Endodermal cell (in vitro differentiated cells): Measurements from ENCODE around the gene CDK11A. TPM values are rescaled to one million over a fixed set of nuclear protein-coding genes. Genes with fewer than 3 reads are reported as not detected.
A peak's percentile ranks its signal among the peaks of the same experiment; 100 is the strongest.
"Not testable (repeated sequence)": the region's sequence is repeated elsewhere in the genome, so short reads cannot be mapped to it uniquely, and the experiment has no call there.

ENCODE experiments used
- DNase-seq: peaks from one replicate; pipeline ENCODE4 v3.0.0-alpha.2; 2017
- H3K27ac ChIP-seq: 2 replicates; pipeline ENCODE4 v1.5.1; 2013; ENCODE audit warnings: mild to moderate bottlenecking, low read depth, low read length, moderate library complexity
- H3K27me3 ChIP-seq: 2 replicates; pipeline ENCODE4 v1.6.1; 2013; ENCODE audit warnings: mild to moderate bottlenecking, low read length, moderate library complexity; ENCODE audit not compliant: insufficient read depth, control insufficient read depth, poor library complexity, severe bottlenecking
- H3K36me3 ChIP-seq: 2 replicates; pipeline ENCODE4 v1.7.0; 2013; ENCODE audit warnings: mild to moderate bottlenecking, low read length, moderate library complexity; ENCODE audit not compliant: control insufficient read depth, insufficient read depth
- H3K4me1 ChIP-seq: one replicate; pipeline ENCODE4 v1.7.0; 2013; ENCODE audit warnings: low read length; ENCODE audit not compliant: control insufficient read depth, insufficient read depth
- H3K4me3 ChIP-seq: 2 replicates; pipeline ENCODE4 v1.5.1; 2013; ENCODE audit warnings: mild to moderate bottlenecking, low read length, moderate library complexity
- H3K9ac ChIP-seq: 2 replicates; pipeline ENCODE4 v1.6.1; 2013; ENCODE audit warnings: mild to moderate bottlenecking, low read length, moderate library complexity; ENCODE audit not compliant: poor library complexity, severe bottlenecking; ENCODE audit errors: extremely low read depth
- H3K9me3 ChIP-seq: 2 replicates; pipeline ENCODE4 v1.6.1; 2013; ENCODE audit warnings: mild to moderate bottlenecking, low read length, moderate library complexity; ENCODE audit not compliant: control insufficient read depth
- H3K27ac Mint-ChIP-seq: 2 replicates; pipeline ENCODE4 v1.8.0; 2020; ENCODE audit warnings: mixed read lengths
- H3K27me3 Mint-ChIP-seq: 2 replicates; pipeline ENCODE4 v1.8.0; 2021; ENCODE audit warnings: mild to moderate bottlenecking, mixed read lengths; ENCODE audit not compliant: insufficient read depth
- H3K36me3 Mint-ChIP-seq: 2 replicates; pipeline ENCODE4 v1.8.0; 2020; ENCODE audit warnings: low read depth, mixed read lengths
- H3K4me1 Mint-ChIP-seq: 2 replicates; pipeline ENCODE4 v1.8.0; 2020; ENCODE audit warnings: mixed read lengths
- H3K4me3 Mint-ChIP-seq: 2 replicates; pipeline ENCODE4 v1.8.0; 2020; ENCODE audit warnings: mild to moderate bottlenecking, moderate library complexity, mixed read lengths
- H3K9me3 Mint-ChIP-seq: 2 replicates; pipeline ENCODE4 v1.8.0; 2020; ENCODE audit warnings: mild to moderate bottlenecking, mixed read lengths
- CTCF ChIP-seq: fragments of 200-600 bp; sonication (generic); conservative IDR thresholded peaks from 2 replicates; pipeline ENCODE4 v1.5.0; 2021; ENCODE audit warnings: antibody characterized with exemption, mild to moderate bottlenecking
- WGBS, 2 experiments: methylation state at CpG; one replicate each; pipeline versions ENCODE4 v1.1.5 to v1.1.7; 2013; ENCODE audit warnings: missing lambda C conversion rate in 2 of 2, mixed read lengths in 1 of 2; ENCODE audit not compliant: insufficient coverage in 1 of 2, insufficient read length in 1 of 2; 5-methylcytosine and 5-hydroxymethylcytosine counted together
- total RNA-seq, 2 donors: library from RNA; stranded (reverse); fragmentation: NEBNext Ultra II Directional in 1 of 2; extraction: Animal tissue kit (Norgen Biotek cat#: 25700) in 1 of 2; gene quantifications; 2 replicates in 1 of 2; 3 replicates in 1 of 2; pipeline ENCODE4 v1.2.1, GENCODE V29; 2021

The CDK11A gene
- total RNA-seq, 2 donors from 2014 or later, result 61.0 to 62.1 TPM

- WGBS, 2 experiments, result 83 to 94% methylated on average over 3 to 18 of the region's 18 CpGs
- Mint-ChIP-seq H3K4me1 (no peaks in the 10 kb centered on the region), H3K27me3 (no peaks in the 10 kb centered on the region), H3K27ac (no peak overlapping the region), H3K9me3 (no peaks in the 10 kb centered on the region), H3K4me3 (no peak overlapping the region), H3K36me3 (peaks cover 13% of the 10 kb centered on the region)
- no peak overlapping the region for H3K9ac ChIP-seq
- H3K4me3 ChIP-seq, result no peak overlapping the region
- H3K4me1 ChIP-seq, result no peaks in the 10 kb centered on the region
- no peak overlapping the region for H3K27ac ChIP-seq
- H3K9me3 ChIP-seq, result no peaks in the 10 kb centered on the region
- TF ChIP-seq CTCF, result no peak
- no peaks in the 10 kb centered on the region for H3K36me3 ChIP-seq
- DNase-seq, result peak; percentile 62
- H3K27me3 ChIP-seq, result no peaks in the 10 kb centered on the region
Observed at GRCh38 chr1:1748686-1749321, 24.6 kb upstream of the CDK11A start.

GRCh38 chr1:1746566-1746909, 22.4 kb upstream of the CDK11A start:
- not testable (repeated sequence) for H3K27ac ChIP-seq, H3K27me3 Mint-ChIP-seq, H3K27ac Mint-ChIP-seq, H3K36me3 ChIP-seq, DNase-seq, H3K4me1 Mint-ChIP-seq, H3K4me3 ChIP-seq, H3K9me3 Mint-ChIP-seq, H3K36me3 Mint-ChIP-seq, H3K27me3 ChIP-seq, H3K4me1 ChIP-seq, H3K9me3 ChIP-seq, H3K9ac ChIP-seq
- no CpG with 5 or more reads among the region's 35 CpGs for WGBS, 2 experiments
- H3K4me3 Mint-ChIP-seq, result peak overlapping the region; percentile 56

- Histone ChIP-seq H3K27ac (peak overlapping the region; percentile 94), H3K9ac (peak overlapping the region; percentile 34)
- not testable (repeated sequence) for H3K27me3 ChIP-seq, H3K4me3 ChIP-seq, H3K9me3 Mint-ChIP-seq, H3K9me3 ChIP-seq, H3K36me3 Mint-ChIP-seq, H3K4me1 Mint-ChIP-seq, H3K27me3 Mint-ChIP-seq, H3K36me3 ChIP-seq, H3K4me1 ChIP-seq
- H3K4me3 Mint-ChIP-seq, result peak overlapping the region; percentile 56
- WGBS, 2 experiments, result 0% methylated on average over 1 of the region's 101 CpGs; no CpG with 5 or more reads in 1 of the 2 experiments
- peak overlapping the region; percentile 86 for H3K27ac Mint-ChIP-seq
- DNase-seq, result peak; percentile 74
Observed at GRCh38 chr1:1745651-1746565, 21.8 kb upstream of the CDK11A start.

GRCh38 chr1:1742529-1742928, 18.4 kb upstream of the CDK11A start:
- DNase-seq, H3K9me3 Mint-ChIP-seq, H3K9me3 ChIP-seq, H3K27me3 Mint-ChIP-seq, H3K27me3 ChIP-seq, H3K4me3 Mint-ChIP-seq, H3K27ac Mint-ChIP-seq, H3K27ac ChIP-seq, H3K36me3 ChIP-seq, H3K4me3 ChIP-seq, H3K4me1 ChIP-seq, H3K9ac ChIP-seq, H3K4me1 Mint-ChIP-seq: not testable (repeated sequence)
- peaks cover 11% of the 10 kb centered on the region for H3K36me3 Mint-ChIP-seq
- 91 to 96% methylated on average over 6 to 10 of the region's 11 CpGs for WGBS, 2 experiments

GRCh38 chr1:1741013-1741412, 16.9 kb upstream of the CDK11A start:
- not testable (repeated sequence) for H3K9me3 Mint-ChIP-seq, H3K4me1 Mint-ChIP-seq, H3K4me3 Mint-ChIP-seq, H3K4me1 ChIP-seq, H3K27me3 ChIP-seq, H3K9me3 ChIP-seq, H3K27ac Mint-ChIP-seq, H3K4me3 ChIP-seq, H3K36me3 ChIP-seq, H3K27ac ChIP-seq, H3K27me3 Mint-ChIP-seq, H3K9ac ChIP-seq, DNase-seq
- peaks cover 12% of the 10 kb centered on the region for H3K36me3 Mint-ChIP-seq
- WGBS, 2 experiments, result 94 to 95% methylated on average over 5 to 11 of the region's 12 CpGs

- not testable (repeated sequence) for H3K9me3 Mint-ChIP-seq, H3K4me1 ChIP-seq, H3K27me3 ChIP-seq, H3K9ac ChIP-seq, H3K9me3 ChIP-seq, H3K27me3 Mint-ChIP-seq, DNase-seq, H3K27ac Mint-ChIP-seq, H3K27ac ChIP-seq, H3K4me1 Mint-ChIP-seq, H3K4me3 Mint-ChIP-seq, H3K36me3 ChIP-seq, H3K4me3 ChIP-seq
- 95% methylated on average over 5 of the region's 22 CpGs; no CpG with 5 or more reads in 1 of the 2 experiments for WGBS, 2 experiments
- H3K36me3 Mint-ChIP-seq, result peaks cover 24% of the 10 kb centered on the region
Observed at GRCh38 chr1:1738799-1739337, 14.7 kb upstream of the CDK11A start.
